GM12878 (cell line): ENCODE data around the gene RGS19.

Experiments used
- CREM ChIP-seq: IDR thresholded peaks from 2 replicates; pipeline ENCODE4 v1.6.1; 2014; ENCODE audit warnings: antibody characterized with exemption, low read depth
- IKZF1 ChIP-seq: fragments of 450-650 bp; conservative IDR thresholded peaks from 2 replicates; pipeline ENCODE4 v1.6.1; 2017; ENCODE audit warnings: antibody characterized with exemption, mild to moderate bottlenecking
- JUNB ChIP-seq: IDR thresholded peaks from 2 replicates; pipeline ENCODE4 v1.6.1; 2016; ENCODE audit warnings: antibody characterized with exemption, mild to moderate bottlenecking
- NR2C1 ChIP-seq: fragments of 450-650 bp; IDR thresholded peaks from 2 replicates; pipeline ENCODE4 v1.6.1; 2017; ENCODE audit warnings: antibody characterized with exemption, mild to moderate bottlenecking, moderate library complexity
- POLR2A ChIP-seq: IDR thresholded peaks from 2 replicates; pipeline ENCODE4 v1.6.1; 2011; ENCODE audit warnings: low read depth, mild to moderate bottlenecking, low read length
- REST ChIP-seq: IDR thresholded peaks from 2 replicates; pipeline ENCODE4 v1.6.1; 2012; ENCODE audit warnings: mild to moderate bottlenecking, low read depth, low read length
- SREBF2 ChIP-seq: IDR thresholded peaks from 2 replicates; pipeline ENCODE4 v1.6.1; 2012; ENCODE audit warnings: mild to moderate bottlenecking, low read length
- ZNF274 ChIP-seq: IDR thresholded peaks from one replicate; pipeline ENCODE4 v1.8.0; 2011; ENCODE audit not compliant: insufficient read length, insufficient read depth
- TF ChIP-seq, protein P1 (sequence below): IDR thresholded peaks from 2 replicates; pipeline ENCODE4 v1.6.1; 2012; ENCODE audit warnings: low read length, inconsistent platforms
- TF ChIP-seq, protein P2 (sequence below), 3 experiments: IDR thresholded peaks in 2 of 3; conservative IDR thresholded peaks in 1 of 3; 2 replicates each; pipeline ENCODE4 v1.5.1; 2011; ENCODE audit warnings: low read depth in 3 of 3, low read length in 3 of 3, mild to moderate bottlenecking in 3 of 3, control low read depth in 2 of 3, moderate library complexity in 2 of 3, inconsistent platforms in 1 of 3, mixed read lengths in 1 of 3; ENCODE audit not compliant: control insufficient read depth in 2 of 3, insufficient read depth in 1 of 3; ENCODE audit errors: extremely low read depth in 1 of 3

- TF ChIP-seq SREBF2 (no peak), JUNB (no peak), ZNF274 (no peak), POLR2A (no peak), NR2C1 (no peak), CREM (no peak), REST (no peak), IKZF1 (no peak)
- TF ChIP-seq, protein P1, sequence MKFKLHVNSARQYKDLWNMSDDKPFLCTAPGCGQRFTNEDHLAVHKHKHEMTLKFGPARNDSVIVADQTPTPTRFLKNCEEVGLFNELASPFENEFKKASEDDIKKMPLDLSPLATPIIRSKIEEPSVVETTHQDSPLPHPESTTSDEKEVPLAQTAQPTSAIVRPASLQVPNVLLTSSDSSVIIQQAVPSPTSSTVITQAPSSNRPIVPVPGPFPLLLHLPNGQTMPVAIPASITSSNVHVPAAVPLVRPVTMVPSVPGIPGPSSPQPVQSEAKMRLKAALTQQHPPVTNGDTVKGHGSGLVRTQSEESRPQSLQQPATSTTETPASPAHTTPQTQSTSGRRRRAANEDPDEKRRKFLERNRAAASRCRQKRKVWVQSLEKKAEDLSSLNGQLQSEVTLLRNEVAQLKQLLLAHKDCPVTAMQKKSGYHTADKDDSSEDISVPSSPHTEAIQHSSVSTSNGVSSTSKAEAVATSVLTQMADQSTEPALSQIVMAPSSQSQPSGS = no peak
- TF ChIP-seq, protein P2, sequence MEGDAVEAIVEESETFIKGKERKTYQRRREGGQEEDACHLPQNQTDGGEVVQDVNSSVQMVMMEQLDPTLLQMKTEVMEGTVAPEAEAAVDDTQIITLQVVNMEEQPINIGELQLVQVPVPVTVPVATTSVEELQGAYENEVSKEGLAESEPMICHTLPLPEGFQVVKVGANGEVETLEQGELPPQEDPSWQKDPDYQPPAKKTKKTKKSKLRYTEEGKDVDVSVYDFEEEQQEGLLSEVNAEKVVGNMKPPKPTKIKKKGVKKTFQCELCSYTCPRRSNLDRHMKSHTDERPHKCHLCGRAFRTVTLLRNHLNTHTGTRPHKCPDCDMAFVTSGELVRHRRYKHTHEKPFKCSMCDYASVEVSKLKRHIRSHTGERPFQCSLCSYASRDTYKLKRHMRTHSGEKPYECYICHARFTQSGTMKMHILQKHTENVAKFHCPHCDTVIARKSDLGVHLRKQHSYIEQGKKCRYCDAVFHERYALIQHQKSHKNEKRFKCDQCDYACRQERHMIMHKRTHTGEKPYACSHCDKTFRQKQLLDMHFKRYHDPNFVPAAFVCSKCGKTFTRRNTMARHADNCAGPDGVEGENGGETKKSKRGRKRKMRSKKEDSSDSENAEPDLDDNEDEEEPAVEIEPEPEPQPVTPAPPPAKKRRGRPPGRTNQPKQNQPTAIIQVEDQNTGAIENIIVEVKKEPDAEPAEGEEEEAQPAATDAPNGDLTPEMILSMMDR (IDR thresholded peaks at IDR 0.05 in 2 of 3, conservative IDR thresholded peaks at IDR 0.05 in 1 of 3; ENCODE audit: control insufficient read depth in 2 of 3, extremely low read depth in 1 of 3, insufficient read depth in 1 of 3, low read depth in 3 of 3, low read length in 3 of 3) = no peak
Observed at GRCh38 chr20:64063389-64064144, 15.8 kb downstream of the RGS19 start.
